KG1 (cell line): ENCODE results near the gene AIF1L.
A peak's percentile ranks its signal among the peaks of the same experiment; 100 is the strongest.

Experiments
- DNase-seq: peaks from one replicate; lab custom pipeline; 2025; lab: John Stamatoyannopoulos, UW

Gene AIF1L

GRCh38 chr9:131096269-131097125 is at the start of gene AIF1L:
TSS of gene AIF1L (plus strand) at chr9:131096531. CDS start at chr9:131096630, 99 bp downstream.
- no peak for DNase-seq

- peak; percentile 26 for DNase-seq
Observed at GRCh38 chr9:131046581-131047202, 49.6 kb upstream of the AIF1L start.

GRCh38 chr9:131048332-131048731 is 48.0 kb upstream of the AIF1L start:
- DNase-seq = no peak

GRCh38 chr9:131048820-131049219 is 47.5 kb upstream of the AIF1L start:
- DNase-seq = no peak

GRCh38 chr9:131049829-131050715 is 46.3 kb upstream of the AIF1L start:
- DNase-seq = no peak

- no peak for DNase-seq
Observed at GRCh38 chr9:131050831-131051230, 45.5 kb upstream of the AIF1L start.

- no peak for DNase-seq
Observed at GRCh38 chr9:131051592-131052517, 44.5 kb upstream of the AIF1L start.

GRCh38 chr9:131053896-131054295 is 42.4 kb upstream of the AIF1L start:
- no peak for DNase-seq

- no peak for DNase-seq
Observed at GRCh38 chr9:131056781-131057506, 39.4 kb upstream of the AIF1L start.

- no peak for DNase-seq
Observed at GRCh38 chr9:131060900-131061630, 35.3 kb upstream of the AIF1L start.

GRCh38 chr9:131062969-131063368 is 33.4 kb upstream of the AIF1L start:
- no peak for DNase-seq

GRCh38 chr9:131065599-131065998 is 30.7 kb upstream of the AIF1L start:
- DNase-seq = no peak

- no peak for DNase-seq
Observed at GRCh38 chr9:131067625-131068024, 28.7 kb upstream of the AIF1L start.

GRCh38 chr9:131068076-131068816 is 28.1 kb upstream of the AIF1L start:
- no peak for DNase-seq

- no peak for DNase-seq
Observed at GRCh38 chr9:131069699-131070098, 26.6 kb upstream of the AIF1L start.

- DNase-seq = no peak
Observed at GRCh38 chr9:131072107-131072870, 24.0 kb upstream of the AIF1L start.

GRCh38 chr9:131072871-131073237 is 23.5 kb upstream of the AIF1L start:
- DNase-seq = no peak

GRCh38 chr9:131076347-131077195 is 19.8 kb upstream of the AIF1L start:
- no peak for DNase-seq
